ENCODE data around the gene CAMTA1. TPM values are rescaled to one million over a fixed set of nuclear protein-coding genes. Genes with fewer than 3 reads are reported as not detected.

Gene CAMTA1
- total RNA-seq, 1 donor from 2014 or later = 109 TPM

DNA sequence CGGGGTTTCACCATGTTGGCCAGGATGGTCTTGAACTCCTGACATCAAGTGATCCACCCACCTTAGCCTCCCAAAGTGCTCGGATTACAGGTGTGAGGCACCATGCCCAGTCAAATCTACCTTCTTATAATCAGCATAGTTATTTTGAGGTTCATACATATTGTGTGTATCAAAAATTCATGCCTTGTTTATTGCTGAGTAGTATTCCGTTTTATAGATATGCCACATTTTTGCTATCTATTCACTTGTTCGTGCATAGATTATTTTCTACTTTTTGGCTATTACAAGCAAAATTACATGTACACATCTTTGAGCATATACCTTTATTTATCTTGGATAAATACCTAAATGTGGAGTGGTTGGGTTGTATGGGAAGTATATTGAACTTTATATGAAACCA lies 344.9 kb downstream of the CAMTA1 start:
- no peaks in the 10 kb centered on the region for H3K4me1 Mint-ChIP-seq
- no peak overlapping the region for H3K4me3 Mint-ChIP-seq
- no peak for TF ChIP-seq CTCF (conservative IDR thresholded peaks at IDR 0.05)
- no peak overlapping the region for H3K27ac Mint-ChIP-seq (ENCODE audit: unreplicated experiment)
- no peak for DNase-seq (ENCODE audit: low read depth, low spot score)
- no peaks in the 10 kb centered on the region for H3K36me3 Mint-ChIP-seq (ENCODE audit: low read depth)
- H3K9me3 Mint-ChIP-seq = no peaks in the 10 kb centered on the region
- H3K27me3 Mint-ChIP-seq (ENCODE audit: low read depth) = no peaks in the 10 kb centered on the region

DNA sequence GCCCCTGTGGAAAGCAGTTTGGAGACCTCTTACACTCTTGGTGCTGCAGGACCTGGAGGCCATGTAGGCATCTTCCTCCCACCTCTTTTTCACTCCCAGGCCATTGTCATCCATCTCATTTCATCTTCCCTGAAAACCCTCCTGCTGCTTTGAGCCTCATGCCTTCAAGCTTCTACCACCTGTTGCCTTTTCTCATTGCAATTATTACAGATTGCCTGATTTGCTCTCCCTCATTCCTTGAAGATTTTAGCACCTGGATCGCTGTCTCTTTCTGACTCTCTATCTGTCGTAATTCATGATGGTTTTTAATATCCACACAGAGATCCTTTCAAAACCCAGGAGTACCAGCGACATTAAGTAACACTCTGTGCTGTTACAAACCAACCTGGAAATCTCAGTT lies 350.2 kb downstream of the CAMTA1 start:
- no peak for DNase-seq (ENCODE audit: low read depth, low spot score)
- no peaks in the 10 kb centered on the region for H3K9me3 Mint-ChIP-seq
- H3K27ac Mint-ChIP-seq (ENCODE audit: unreplicated experiment) = no peak overlapping the region
- H3K36me3 Mint-ChIP-seq (ENCODE audit: low read depth) = no peaks in the 10 kb centered on the region
- H3K4me3 Mint-ChIP-seq = no peak overlapping the region
- H3K27me3 Mint-ChIP-seq (ENCODE audit: low read depth) = no peaks in the 10 kb centered on the region
- no peak for TF ChIP-seq CTCF (conservative IDR thresholded peaks at IDR 0.05)
- H3K4me1 Mint-ChIP-seq = peaks cover 9% of the 10 kb centered on the region

- Mint-ChIP-seq H3K36me3 (ENCODE audit: low read depth) (no peaks in the 10 kb centered on the region), H3K9me3 (no peaks in the 10 kb centered on the region), H3K27ac (ENCODE audit: unreplicated experiment) (no peak overlapping the region), H3K27me3 (ENCODE audit: low read depth) (no peaks in the 10 kb centered on the region), H3K4me1 (peaks cover 9% of the 10 kb centered on the region), H3K4me3 (no peak overlapping the region)
- no peak for TF ChIP-seq CTCF (conservative IDR thresholded peaks at IDR 0.05)
- no peak for DNase-seq (ENCODE audit: low read depth, low spot score)
Measured at GRCh38 chr1:7136166-7136953, 351.1 kb downstream of the CAMTA1 start.

- H3K27ac Mint-ChIP-seq (ENCODE audit: unreplicated experiment) = no peak overlapping the region
- TF ChIP-seq CTCF (conservative IDR thresholded peaks at IDR 0.05) = no peak
Measured at GRCh38 chr1:7140251-7140650, 355.0 kb downstream of the CAMTA1 start.

GRCh38 chr1:7145947-7146346 lies 360.7 kb downstream of the CAMTA1 start:
- H3K36me3 Mint-ChIP-seq (ENCODE audit: low read depth) = no peaks in the 10 kb centered on the region
- H3K27me3 Mint-ChIP-seq (ENCODE audit: low read depth) = no peaks in the 10 kb centered on the region
- no peaks in the 10 kb centered on the region for H3K4me1 Mint-ChIP-seq
- H3K4me3 Mint-ChIP-seq = no peak overlapping the region
- H3K27ac Mint-ChIP-seq (ENCODE audit: unreplicated experiment) = peak overlapping the region; percentile 63
- no peaks in the 10 kb centered on the region for H3K9me3 Mint-ChIP-seq
- TF ChIP-seq CTCF (conservative IDR thresholded peaks at IDR 0.05) = no peak
- no peak for DNase-seq (ENCODE audit: low read depth, low spot score)

More at GRCh38 chr1:7140251-7140650, 355.0 kb downstream of the CAMTA1 start:
- H3K4me1 Mint-ChIP-seq = peaks cover 9% of the 10 kb centered on the region
- DNase-seq (ENCODE audit: low read depth, low spot score) = no peak
- no peak overlapping the region for H3K4me3 Mint-ChIP-seq
- H3K36me3 Mint-ChIP-seq (ENCODE audit: low read depth) = no peaks in the 10 kb centered on the region
- H3K9me3 Mint-ChIP-seq = no peaks in the 10 kb centered on the region
- no peaks in the 10 kb centered on the region for H3K27me3 Mint-ChIP-seq (ENCODE audit: low read depth)

Measured in neural crest cell (in vitro differentiated cells).